PC-9 (cell line): ENCODE data around the gene CELF2. TPM values are rescaled to one million over a fixed set of nuclear protein-coding genes. Genes with fewer than 3 reads are reported as not detected.

Experiments
- BruUV-seq: library from RNA; stranded (reverse); fragments of 400-500 nt; replicated peaks from 2 replicates; lab custom pipeline; 2021; lab: Mats Ljungman, UMichigan
- CTCF ChIA-PET: fragments of 300-600 bp; sonication (Branson Sonifier 250); formaldehyde crosslinking; loops from one replicate; lab custom pipeline; 2022; ENCODE audit warnings: antibody characterized with exemption; lab: Charles Lee
- POLR2A ChIA-PET: fragments of 300-600 bp; sonication (Branson Sonifier 250); formaldehyde crosslinking; loops from one replicate; lab custom pipeline; 2022; ENCODE audit warnings: antibody characterized with exemption; ENCODE audit not compliant: unreplicated experiment; lab: Charles Lee
- DNase-seq, 2 experiments: peaks; one replicate each; pipeline versions ENCODE4 v3.0.0 to v3.0.0-alpha.2; 2015 to 2022; ENCODE audit warnings: mixed read lengths in 1 of 2
- H2AFZ ChIP-seq: fragments of 200-600 bp; sonication (generic); 2 replicates; pipeline ENCODE4 v1.8.1; 2017; ENCODE audit warnings: antibody characterized with exemption
- H3F3A ChIP-seq: fragments of 200-600 bp; sonication (generic); 2 replicates; pipeline ENCODE4 v1.8.1; 2017; ENCODE audit warnings: antibody characterized with exemption, mild to moderate bottlenecking, low read depth; ENCODE audit not compliant: insufficient read depth
- H3K27ac ChIP-seq: fragments of 200-600 bp; sonication (generic); 2 replicates; pipeline ENCODE4 v1.6.1; 2016; ENCODE audit warnings: mixed run types
- H3K27me3 ChIP-seq: fragments of 200-600 bp; sonication (generic); 2 replicates; pipeline ENCODE4 v1.6.1; 2016; ENCODE audit warnings: low read depth, mixed run types; ENCODE audit not compliant: insufficient read depth
- H3K36me3 ChIP-seq: fragments of 200-600 bp; sonication (generic); 2 replicates; pipeline ENCODE4 v1.6.1; 2016; ENCODE audit warnings: low read depth, mixed run types
- H3K4me1 ChIP-seq: fragments of 200-600 bp; sonication (generic); replicated peaks from 2 replicates; pipeline ENCODE4 v1.6.1; 2016; ENCODE audit warnings: mixed run types; ENCODE audit not compliant: insufficient read depth
- H3K4me2 ChIP-seq: fragments of 200-600 bp; sonication (generic); 2 replicates; pipeline ENCODE4 v1.6.1; 2017; ENCODE audit warnings: mixed run types
- H3K4me3 ChIP-seq: fragments of 200-600 bp; sonication (generic); 2 replicates; pipeline ENCODE4 v1.6.1; 2016; ENCODE audit warnings: mixed run types
- H3K79me2 ChIP-seq: fragments of 200-600 bp; sonication (generic); 2 replicates; pipeline ENCODE4 v1.6.1; 2017; ENCODE audit warnings: low read depth, mixed run types
- H3K9me2 ChIP-seq: fragments of 200-600 bp; sonication (generic); 2 replicates; pipeline ENCODE4 v1.8.1; 2017; ENCODE audit warnings: mild to moderate bottlenecking; ENCODE audit not compliant: insufficient read depth
- H3K9me3 ChIP-seq: fragments of 200-600 bp; sonication (generic); 2 replicates; pipeline ENCODE4 v1.8.1; 2016; ENCODE audit warnings: low read depth; ENCODE audit not compliant: insufficient read depth
- H4K20me1 ChIP-seq: fragments of 200-600 bp; sonication (generic); 2 replicates; pipeline ENCODE4 v1.8.1; 2017; ENCODE audit not compliant: insufficient read depth
- EZH2 ChIP-seq: fragments of 200-600 bp; sonication (generic); IDR thresholded peaks from 2 replicates; pipeline ENCODE4 v1.8.0; 2017; ENCODE audit warnings: antibody characterized with exemption, low read depth
- intact Hi-C: fragments of 100-400 bp; cut with micrococcal nuclease; formaldehyde crosslinking; loops from one replicate; pipeline ENCODE4 v1.10.0; 2022; ENCODE audit not compliant: unreplicated experiment
- total RNA-seq: library from RNA; stranded (reverse); gene quantifications from 2 replicates; pipeline ENCODE4 v1.2.3, GENCODE V29; 2021
- TF ChIP-seq, protein P1 (sequence below): fragments of 200-600 bp; sonication (generic); conservative IDR thresholded peaks from 2 replicates; pipeline ENCODE4 v1.6.1; 2017; ENCODE audit warnings: mixed run types, antibody characterized with exemption, mild to moderate bottlenecking, moderate library complexity

CELF2 gene
- total RNA-seq, 1 experiment from 2014 or later: not detected

DNA sequence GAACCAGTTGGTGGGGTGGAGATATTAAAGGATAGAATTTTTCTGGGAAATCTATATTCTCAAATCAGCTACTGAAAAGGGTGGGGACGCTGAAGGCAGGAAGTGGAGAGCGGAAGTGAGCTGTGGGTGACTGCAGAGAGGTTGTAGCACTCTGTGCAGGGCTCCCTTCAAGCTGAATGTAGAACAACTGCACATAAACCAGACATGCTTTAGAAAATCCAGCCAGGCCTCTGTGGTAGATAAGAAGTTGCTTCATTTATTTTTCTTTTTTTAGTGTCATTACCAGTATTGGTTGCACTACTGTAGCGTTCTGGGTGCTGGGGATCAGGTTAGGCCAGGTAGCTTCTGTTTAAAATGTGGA lies 127.8 kb downstream of the CELF2 start:
- POLR2A ChIA-PET: no interaction called here

DNA sequence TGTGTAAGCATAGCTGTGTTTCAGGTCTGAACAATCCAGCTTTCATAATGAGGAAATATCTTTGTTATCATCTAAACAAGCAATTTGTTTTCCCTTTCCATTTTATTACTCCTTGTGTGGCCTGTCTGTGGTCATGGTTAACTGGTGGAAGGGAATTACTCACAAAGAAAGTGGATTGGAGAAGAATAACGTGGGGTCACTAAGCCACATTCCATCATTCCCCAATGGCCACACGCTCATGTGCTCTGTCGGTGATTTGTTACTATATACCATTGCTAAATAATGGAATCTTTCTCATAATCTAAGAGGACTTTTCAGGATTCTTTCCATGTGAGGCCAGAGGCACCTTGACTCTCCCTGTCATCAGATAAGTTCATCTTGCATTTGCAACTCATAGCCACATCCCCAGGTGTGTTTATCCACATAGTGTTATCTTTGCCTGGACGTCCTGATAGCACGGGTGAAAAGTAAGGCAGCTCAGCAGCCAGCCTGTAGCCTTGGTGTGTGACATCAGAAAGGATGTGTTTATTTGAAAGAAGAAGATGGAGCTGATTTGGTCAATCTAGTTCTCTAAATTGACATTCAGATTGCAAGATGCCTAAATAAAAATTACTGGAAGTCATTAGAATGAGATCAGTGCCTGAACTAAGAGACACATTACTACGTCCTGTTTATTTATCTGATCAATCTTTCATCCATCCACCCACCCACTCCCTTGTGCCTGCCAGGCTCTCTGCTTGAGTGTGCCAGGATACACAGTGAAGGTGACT lies 128.9 kb downstream of the CELF2 start:
- no TSS peak for BruUV-seq
- intact Hi-C loops: no loop called here
- no peak for DNase-seq
- no peak for TF ChIP-seq EZH2
- TF ChIP-seq, protein P1, sequence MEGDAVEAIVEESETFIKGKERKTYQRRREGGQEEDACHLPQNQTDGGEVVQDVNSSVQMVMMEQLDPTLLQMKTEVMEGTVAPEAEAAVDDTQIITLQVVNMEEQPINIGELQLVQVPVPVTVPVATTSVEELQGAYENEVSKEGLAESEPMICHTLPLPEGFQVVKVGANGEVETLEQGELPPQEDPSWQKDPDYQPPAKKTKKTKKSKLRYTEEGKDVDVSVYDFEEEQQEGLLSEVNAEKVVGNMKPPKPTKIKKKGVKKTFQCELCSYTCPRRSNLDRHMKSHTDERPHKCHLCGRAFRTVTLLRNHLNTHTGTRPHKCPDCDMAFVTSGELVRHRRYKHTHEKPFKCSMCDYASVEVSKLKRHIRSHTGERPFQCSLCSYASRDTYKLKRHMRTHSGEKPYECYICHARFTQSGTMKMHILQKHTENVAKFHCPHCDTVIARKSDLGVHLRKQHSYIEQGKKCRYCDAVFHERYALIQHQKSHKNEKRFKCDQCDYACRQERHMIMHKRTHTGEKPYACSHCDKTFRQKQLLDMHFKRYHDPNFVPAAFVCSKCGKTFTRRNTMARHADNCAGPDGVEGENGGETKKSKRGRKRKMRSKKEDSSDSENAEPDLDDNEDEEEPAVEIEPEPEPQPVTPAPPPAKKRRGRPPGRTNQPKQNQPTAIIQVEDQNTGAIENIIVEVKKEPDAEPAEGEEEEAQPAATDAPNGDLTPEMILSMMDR: no peak
- no peaks in the 10 kb centered on the region for H3K79me2 ChIP-seq
- H3K27me3 ChIP-seq: peaks cover 51% of the 10 kb centered on the region
- no peak overlapping the region for H3K4me3 ChIP-seq
- H2AFZ ChIP-seq: no peak overlapping the region
- H3K9me2 ChIP-seq: no peaks in the 10 kb centered on the region
- ChIA-PET CTCF (no interaction called here), POLR2A (no interaction called here)
- H4K20me1 ChIP-seq: no peaks in the 10 kb centered on the region
- no peak overlapping the region for H3K27ac ChIP-seq
- no peaks in the 10 kb centered on the region for H3K9me3 ChIP-seq
- no peaks in the 10 kb centered on the region for H3K36me3 ChIP-seq
- H3K4me1 ChIP-seq: no peaks in the 10 kb centered on the region
- no peak overlapping the region for H3K4me2 ChIP-seq
- no peaks in the 10 kb centered on the region for H3F3A ChIP-seq

More for the DNA sequence above, 127.8 kb downstream of the CELF2 start:
- no peaks in the 10 kb centered on the region for H3F3A ChIP-seq
- intact Hi-C loops: no loop called here
- no peak for DNase-seq
- H3K36me3 ChIP-seq: no peaks in the 10 kb centered on the region
- TF ChIP-seq EZH2: no peak
- TF ChIP-seq, protein P1: no peak
- CTCF ChIA-PET: no interaction called here
- peaks cover 59% of the 10 kb centered on the region for H3K27me3 ChIP-seq
- H3K9me2 ChIP-seq: no peaks in the 10 kb centered on the region
- no peak overlapping the region for H3K27ac ChIP-seq
- H3K4me3 ChIP-seq: no peak overlapping the region
- no peak overlapping the region for H2AFZ ChIP-seq
- H3K4me1 ChIP-seq: no peaks in the 10 kb centered on the region
- no peaks in the 10 kb centered on the region for H4K20me1 ChIP-seq
- no peaks in the 10 kb centered on the region for H3K9me3 ChIP-seq
- BruUV-seq: no TSS peak
- H3K79me2 ChIP-seq: no peaks in the 10 kb centered on the region
- no peak overlapping the region for H3K4me2 ChIP-seq

DNA sequence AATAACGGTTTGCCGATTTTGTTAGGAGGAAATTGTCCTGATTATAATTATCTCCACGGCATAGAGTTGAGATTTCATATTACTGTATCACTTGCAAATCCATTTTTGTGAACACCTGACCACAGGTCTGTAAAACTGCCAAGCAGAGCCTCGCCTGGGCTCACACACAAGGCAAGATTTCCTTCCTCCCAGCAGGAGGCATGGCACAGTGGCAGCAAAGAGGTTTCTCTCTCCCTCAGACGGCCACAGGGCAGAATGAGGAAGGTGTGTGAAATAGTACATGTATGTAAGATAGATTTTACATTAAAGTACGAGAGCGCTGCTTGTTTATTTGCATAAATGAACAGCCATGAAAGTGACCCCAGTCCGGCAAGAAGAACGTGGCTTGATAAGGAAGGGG lies 130.1 kb downstream of the CELF2 start:
- no peak for TF ChIP-seq EZH2
- TF ChIP-seq, protein P1: no peak
- no peaks in the 10 kb centered on the region for H3K9me2 ChIP-seq
- H3K79me2 ChIP-seq: no peaks in the 10 kb centered on the region
- BruUV-seq: no TSS peak
- ChIA-PET CTCF (no interaction called here), POLR2A (interaction anchor here (0.8 kb wide), 1 partner anchor 10 kb away, joined by 4 read pairs; no protein-coding TSS in a partner anchor)
- peaks cover 45% of the 10 kb centered on the region for H3K27me3 ChIP-seq
- no peaks in the 10 kb centered on the region for H3F3A ChIP-seq
- no peaks in the 10 kb centered on the region for H3K36me3 ChIP-seq
- no peak for DNase-seq
- no peak overlapping the region for H3K4me2 ChIP-seq
- H2AFZ ChIP-seq: no peak overlapping the region
- intact Hi-C loops: no loop called here
- H3K4me3 ChIP-seq: no peak overlapping the region
- H3K4me1 ChIP-seq: no peaks in the 10 kb centered on the region
- H3K27ac ChIP-seq: no peak overlapping the region
- no peaks in the 10 kb centered on the region for H4K20me1 ChIP-seq
- H3K9me3 ChIP-seq: no peaks in the 10 kb centered on the region
